Mesothelial cell of epicardium (in vitro differentiated cells): ENCODE data around the gene KLF14. TPM values are rescaled to one million over a fixed set of nuclear protein-coding genes. Genes with fewer than 3 reads are reported as not detected.
"Not testable (repeated sequence)": the region's sequence is repeated elsewhere in the genome, so short reads cannot be mapped to it uniquely, and the experiment has no call there.

Source experiments
- DNase-seq, 2 experiments: peaks; one replicate each; pipeline ENCODE4 v3.0.0; 2021; ENCODE audit warnings: low spot score in 2 of 2; ENCODE audit not compliant: unreplicated experiment in 2 of 2
- H3K27ac Mint-ChIP-seq: 2 replicates; pipeline ENCODE4 v1.8.0; 2021; ENCODE audit warnings: mixed read lengths
- H3K27me3 Mint-ChIP-seq: 2 replicates; pipeline ENCODE4 v1.8.0; 2021; ENCODE audit warnings: low read depth, mixed read lengths
- H3K36me3 Mint-ChIP-seq: 2 replicates; pipeline ENCODE4 v1.8.0; 2021; ENCODE audit warnings: mixed read lengths
- H3K4me1 Mint-ChIP-seq: 2 replicates; pipeline ENCODE4 v1.8.0; 2021; ENCODE audit warnings: mixed read lengths
- H3K4me3 Mint-ChIP-seq: 2 replicates; pipeline ENCODE4 v1.8.0; 2021; ENCODE audit warnings: mild to moderate bottlenecking, moderate library complexity, mixed read lengths
- H3K9me3 Mint-ChIP-seq: 2 replicates; pipeline ENCODE4 v1.8.0; 2021; ENCODE audit warnings: mixed read lengths
- total RNA-seq: library from RNA; stranded (reverse); gene quantifications from 3 replicates; pipeline ENCODE4 v1.2.1, GENCODE V29; 2021
- TF ChIP-seq, protein P1 (sequence below): fragments of 200-600 bp; sonication (generic); IDR thresholded peaks from one replicate; pipeline ENCODE4 v1.5.0; 2021; ENCODE audit warnings: antibody characterized with exemption; ENCODE audit not compliant: unreplicated experiment

KLF14 gene
- total RNA-seq, 1 donor from 2014 or later, result 0.87 TPM

DNA sequence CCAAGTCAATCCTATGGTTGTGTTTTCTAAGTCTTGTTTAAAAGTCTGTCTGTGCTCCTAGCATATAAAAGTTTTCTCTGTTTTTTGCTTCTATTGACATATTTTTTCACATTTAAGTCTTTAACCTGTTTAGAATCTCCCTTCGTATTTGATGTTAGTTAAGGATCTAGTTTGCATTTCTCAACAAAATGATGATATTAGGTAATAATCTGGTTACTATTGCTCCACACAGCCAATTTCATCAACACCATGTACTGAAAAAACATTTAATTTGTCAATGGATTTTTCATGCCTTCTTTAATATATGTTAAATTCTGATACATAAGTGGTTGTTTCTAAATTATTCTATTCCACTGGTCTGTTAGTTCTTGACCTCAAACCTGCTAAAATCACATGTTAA lies 30.2 kb downstream of the KLF14 start:
- no peak for DNase-seq
- H3K36me3 Mint-ChIP-seq, result peaks cover 2% of the 10 kb centered on the region
- no peak overlapping the region for H3K4me3 Mint-ChIP-seq
- peaks cover 16% of the 10 kb centered on the region for H3K9me3 Mint-ChIP-seq
- peaks cover 24% of the 10 kb centered on the region for H3K27me3 Mint-ChIP-seq
- TF ChIP-seq, protein P1, sequence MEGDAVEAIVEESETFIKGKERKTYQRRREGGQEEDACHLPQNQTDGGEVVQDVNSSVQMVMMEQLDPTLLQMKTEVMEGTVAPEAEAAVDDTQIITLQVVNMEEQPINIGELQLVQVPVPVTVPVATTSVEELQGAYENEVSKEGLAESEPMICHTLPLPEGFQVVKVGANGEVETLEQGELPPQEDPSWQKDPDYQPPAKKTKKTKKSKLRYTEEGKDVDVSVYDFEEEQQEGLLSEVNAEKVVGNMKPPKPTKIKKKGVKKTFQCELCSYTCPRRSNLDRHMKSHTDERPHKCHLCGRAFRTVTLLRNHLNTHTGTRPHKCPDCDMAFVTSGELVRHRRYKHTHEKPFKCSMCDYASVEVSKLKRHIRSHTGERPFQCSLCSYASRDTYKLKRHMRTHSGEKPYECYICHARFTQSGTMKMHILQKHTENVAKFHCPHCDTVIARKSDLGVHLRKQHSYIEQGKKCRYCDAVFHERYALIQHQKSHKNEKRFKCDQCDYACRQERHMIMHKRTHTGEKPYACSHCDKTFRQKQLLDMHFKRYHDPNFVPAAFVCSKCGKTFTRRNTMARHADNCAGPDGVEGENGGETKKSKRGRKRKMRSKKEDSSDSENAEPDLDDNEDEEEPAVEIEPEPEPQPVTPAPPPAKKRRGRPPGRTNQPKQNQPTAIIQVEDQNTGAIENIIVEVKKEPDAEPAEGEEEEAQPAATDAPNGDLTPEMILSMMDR, result no peak
- no peak overlapping the region for H3K27ac Mint-ChIP-seq
- H3K4me1 Mint-ChIP-seq, result no peaks in the 10 kb centered on the region

DNA sequence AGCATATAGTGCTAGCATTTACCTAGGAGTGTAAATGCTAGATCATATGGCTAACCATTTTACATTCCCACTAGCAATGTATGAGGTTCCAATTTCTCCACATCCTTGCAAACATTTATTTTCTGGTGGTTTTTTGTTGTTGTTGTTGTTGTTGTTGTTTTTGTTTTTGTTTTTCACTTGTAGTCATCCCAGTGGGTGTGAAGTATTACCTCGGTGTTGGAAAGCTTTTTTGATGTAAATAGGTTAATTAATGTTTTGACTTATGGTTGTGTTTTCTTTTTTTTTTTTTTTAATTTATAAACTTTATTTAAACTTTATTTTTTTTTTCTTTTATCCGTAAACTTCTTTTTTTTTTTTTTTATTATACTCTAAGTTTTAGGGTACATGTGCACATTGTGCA lies 32.4 kb downstream of the KLF14 start:
- peaks cover 26% of the 10 kb centered on the region for H3K27me3 Mint-ChIP-seq
- no peak overlapping the region for H3K27ac Mint-ChIP-seq
- peaks cover 2% of the 10 kb centered on the region for H3K36me3 Mint-ChIP-seq
- TF ChIP-seq, protein P1, result no peak
- DNase-seq, result no peak
- no peaks in the 10 kb centered on the region for H3K4me1 Mint-ChIP-seq
- H3K4me3 Mint-ChIP-seq, result no peak overlapping the region
- H3K9me3 Mint-ChIP-seq, result peaks cover 8% of the 10 kb centered on the region

DNA sequence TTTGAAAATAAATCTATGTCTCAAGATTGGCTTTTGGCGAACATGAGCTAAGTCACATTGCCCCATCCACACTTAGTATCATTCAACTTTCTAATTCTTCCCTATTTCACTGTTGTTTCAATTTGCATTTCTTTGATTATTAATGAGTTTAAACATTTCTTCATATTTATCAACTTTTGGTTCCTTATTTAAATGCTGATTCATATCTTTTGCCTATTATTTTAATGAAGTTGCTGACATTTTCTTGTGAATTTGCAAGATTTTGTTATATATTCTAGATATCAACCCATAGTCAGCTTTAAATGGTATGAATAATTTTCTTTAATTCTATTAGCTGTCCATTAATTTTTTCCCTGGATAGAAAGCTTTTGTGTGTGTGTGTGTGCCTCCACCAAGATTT lies 33.2 kb downstream of the KLF14 start:
- no peak for DNase-seq
- Mint-ChIP-seq H3K4me3 (no peak overlapping the region), H3K36me3 (peaks cover 2% of the 10 kb centered on the region), H3K9me3 (no peaks in the 10 kb centered on the region), H3K27ac (no peak overlapping the region), H3K27me3 (peaks cover 24% of the 10 kb centered on the region), H3K4me1 (no peaks in the 10 kb centered on the region)
- TF ChIP-seq, protein P1, result no peak

DNA sequence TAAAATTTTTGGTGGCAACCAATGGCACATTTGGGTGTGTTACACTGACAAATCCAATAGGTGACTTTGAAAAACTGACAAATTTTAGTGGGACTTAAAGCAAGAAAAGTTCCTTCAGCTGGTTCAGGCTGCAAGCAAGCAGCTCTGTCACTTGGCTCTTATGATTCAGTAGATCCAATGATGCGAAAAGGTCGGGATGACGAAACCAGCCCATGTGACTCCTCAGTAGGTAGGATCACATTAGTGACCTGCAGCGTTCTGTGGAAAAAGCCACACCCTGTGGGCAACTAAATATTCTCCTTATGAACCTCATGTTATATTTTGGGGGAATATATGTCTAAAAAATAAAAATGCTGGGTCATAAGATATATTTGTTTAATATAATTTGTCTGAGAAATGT lies 34.3 kb downstream of the KLF14 start:
- Mint-ChIP-seq H3K27me3 (peaks cover 23% of the 10 kb centered on the region), H3K4me3 (no peak overlapping the region), H3K4me1 (no peaks in the 10 kb centered on the region), H3K27ac (no peak overlapping the region), H3K36me3 (peaks cover 2% of the 10 kb centered on the region), H3K9me3 (no peaks in the 10 kb centered on the region)
- TF ChIP-seq, protein P1, result no peak
- DNase-seq, result no peak

DNA sequence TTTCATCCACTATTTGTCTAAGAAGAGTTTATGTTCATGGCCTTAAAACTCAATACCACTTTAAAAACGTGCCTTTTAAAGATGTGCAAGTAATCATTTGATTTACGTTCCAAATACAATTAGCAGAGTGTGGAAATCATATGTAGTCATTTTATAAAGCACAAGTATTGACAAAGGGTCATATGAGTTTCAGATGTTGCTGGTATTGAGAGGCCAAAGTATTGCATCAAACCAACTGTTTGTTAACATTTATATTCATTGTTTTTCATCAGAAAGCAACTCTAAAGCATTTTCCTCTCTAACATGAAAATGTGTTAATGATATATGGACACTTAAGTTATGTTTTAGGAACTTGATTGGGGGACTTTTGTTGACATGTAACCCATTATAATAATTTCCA lies 36.2 kb downstream of the KLF14 start:
- DNase-seq, result no peak
- no peaks in the 10 kb centered on the region for H3K9me3 Mint-ChIP-seq
- peaks cover 2% of the 10 kb centered on the region for H3K36me3 Mint-ChIP-seq
- H3K27ac Mint-ChIP-seq, result no peak overlapping the region
- TF ChIP-seq, protein P1, result no peak
- no peak overlapping the region for H3K4me3 Mint-ChIP-seq
- H3K27me3 Mint-ChIP-seq, result peaks cover 22% of the 10 kb centered on the region
- H3K4me1 Mint-ChIP-seq, result no peaks in the 10 kb centered on the region

DNA sequence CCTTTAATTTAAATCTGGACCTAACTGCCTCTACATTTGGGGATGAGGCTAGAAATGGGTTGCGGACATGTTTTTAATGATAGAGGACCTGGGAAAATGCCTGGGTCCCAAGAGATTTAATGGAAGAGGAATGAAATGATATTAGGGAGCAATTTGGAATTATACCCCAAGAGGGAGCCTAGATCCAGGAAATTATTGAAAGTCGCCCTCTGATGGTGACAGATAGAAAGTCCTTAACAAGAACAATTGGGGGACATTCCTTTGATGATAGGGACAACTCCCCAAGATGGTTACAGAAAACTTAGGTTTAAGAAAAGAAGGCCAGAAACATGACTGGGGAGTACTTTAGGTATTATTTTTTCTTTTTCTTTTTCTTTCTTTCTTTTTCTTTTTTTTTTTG lies 38.2 kb downstream of the KLF14 start:
- Mint-ChIP-seq H3K4me1 (no peaks in the 10 kb centered on the region), H3K4me3 (no peak overlapping the region), H3K27me3 (peaks cover 18% of the 10 kb centered on the region), H3K9me3 (no peaks in the 10 kb centered on the region), H3K27ac (no peak overlapping the region), H3K36me3 (no peaks in the 10 kb centered on the region)
- TF ChIP-seq, protein P1, result no peak
- no peak for DNase-seq

DNA sequence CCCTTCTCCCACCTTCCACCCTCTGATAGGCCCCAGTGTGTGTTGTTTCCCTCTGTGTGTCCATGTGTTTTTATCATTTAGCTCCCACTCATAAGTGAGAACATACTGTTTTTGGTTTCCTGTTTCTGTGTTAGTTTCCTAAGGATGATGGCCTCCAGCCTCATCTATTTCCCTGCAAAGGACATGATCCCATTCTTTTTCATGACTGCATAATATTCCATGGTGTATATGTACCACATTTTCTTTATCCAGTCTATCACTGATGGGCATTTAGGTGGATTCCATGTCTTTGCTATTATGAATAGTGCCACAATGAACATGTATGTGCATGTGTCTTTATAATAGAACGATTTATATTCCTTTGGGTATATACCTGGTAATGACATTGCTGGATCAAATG lies 41.6 kb downstream of the KLF14 start:
- not testable (repeated sequence) for H3K9me3 Mint-ChIP-seq, H3K27ac Mint-ChIP-seq, H3K27me3 Mint-ChIP-seq, H3K4me1 Mint-ChIP-seq, H3K4me3 Mint-ChIP-seq, H3K36me3 Mint-ChIP-seq, DNase-seq
